ENCODE measurements around the gene ATRX. TPM values are rescaled to one million over a fixed set of nuclear protein-coding genes. Genes with fewer than 3 reads are reported as not detected.
"Not testable (repeated sequence)": the region's sequence is repeated elsewhere in the genome, so short reads cannot be mapped to it uniquely, and the experiment has no call there.

The ATRX gene
- total and polyA plus RNA-seq, 9 donors: 21.8 to 123 (median 94.0) TPM

GRCh38 chrX:77740376-77740905 lies 45.6 kb downstream of the ATRX start:
- 50 to 61% (median 52%) methylated on average over 3 of the region's 3 CpGs for WGBS, 3 donors
- DNase-seq: no peak
- Histone ChIP-seq H3K36me3 (no peaks in the 10 kb centered on the region), H3K4me1 (ENCODE audit: insufficient read depth) (peaks cover 4% of the 10 kb centered on the region), H3K4me3 (no peak overlapping the region), H3K9me3 (no peaks in the 10 kb centered on the region), H3K27ac (no peak overlapping the region), H3K27me3 (no peaks in the 10 kb centered on the region)
- intact Hi-C loops (cut with DNase I): no loop called here
- TF ChIP-seq CTCF (IDR thresholded peaks at IDR 0.05) (no peak), POLR2A (IDR thresholded peaks at IDR 0.05) (no peak), EP300 (IDR thresholded peaks at IDR 0.05) (no peak)

- no peaks in the 10 kb centered on the region for H3K27me3 ChIP-seq
- H3K4me3 ChIP-seq: no peak overlapping the region
- WGBS, 3 donors: 83 to 91% (median 91%) methylated on average over 3 of the region's 3 CpGs
- no peaks in the 10 kb centered on the region for H3K4me1 ChIP-seq (ENCODE audit: insufficient read depth)
- DNase-seq: no peak
- no peaks in the 10 kb centered on the region for H3K36me3 ChIP-seq
- TF ChIP-seq POLR2A (IDR thresholded peaks at IDR 0.05): no peak
- no peak for TF ChIP-seq CTCF (IDR thresholded peaks at IDR 0.05)
- TF ChIP-seq EP300 (IDR thresholded peaks at IDR 0.05): no peak
- no peak overlapping the region for H3K27ac ChIP-seq
- no peaks in the 10 kb centered on the region for H3K9me3 ChIP-seq
- intact Hi-C loops (cut with DNase I): no loop called here
Observed at GRCh38 chrX:77733342-77733741, 52.7 kb downstream of the ATRX start.

GRCh38 chrX:77731821-77732419 lies 54.1 kb downstream of the ATRX start:
- Histone ChIP-seq H3K27me3 (no peaks in the 10 kb centered on the region), H3K4me3 (no peak overlapping the region), H3K27ac (no peak overlapping the region), H3K4me1 (ENCODE audit: insufficient read depth) (no peaks in the 10 kb centered on the region), H3K9me3 (no peaks in the 10 kb centered on the region), H3K36me3 (no peaks in the 10 kb centered on the region)
- no peak for DNase-seq
- 74 to 76% (median 74%) methylated on average over 7 of the region's 7 CpGs for WGBS, 3 donors
- intact Hi-C loops (cut with DNase I): no loop called here
- TF ChIP-seq EP300 (IDR thresholded peaks at IDR 0.05): no peak
- TF ChIP-seq POLR2A (IDR thresholded peaks at IDR 0.05): no peak
- no peak for TF ChIP-seq CTCF (IDR thresholded peaks at IDR 0.05)

GRCh38 chrX:77726095-77726494 lies 59.9 kb downstream of the ATRX start:
- 92 to 100% (median 92%) methylated on average over 3 of the region's 3 CpGs for WGBS, 3 donors

GRCh38 chrX:77723681-77724080 lies 62.3 kb downstream of the ATRX start:
- WGBS, 3 donors: 78 to 83% (median 80%) methylated on average over 4 of the region's 4 CpGs

More at GRCh38 chrX:77726095-77726494, 59.9 kb downstream of the ATRX start:
- H3K9me3 ChIP-seq; H3K36me3 ChIP-seq; H3K27me3 ChIP-seq; H3K4me3 ChIP-seq; DNase-seq; intact Hi-C loops (cut with DNase I); H3K4me1 ChIP-seq (ENCODE audit: insufficient read depth); H3K27ac ChIP-seq: not testable (repeated sequence)

More at GRCh38 chrX:77723681-77724080, 62.3 kb downstream of the ATRX start:
- Histone ChIP-seq H3K4me3 (no peak overlapping the region), H3K36me3 (no peaks in the 10 kb centered on the region), H3K27me3 (no peaks in the 10 kb centered on the region), H3K27ac (no peak overlapping the region), H3K9me3 (no peaks in the 10 kb centered on the region), H3K4me1 (ENCODE audit: insufficient read depth) (no peaks in the 10 kb centered on the region)
- DNase-seq: no peak
- no peak for TF ChIP-seq CTCF (IDR thresholded peaks at IDR 0.05)
- no peak for TF ChIP-seq POLR2A (IDR thresholded peaks at IDR 0.05)
- TF ChIP-seq EP300 (IDR thresholded peaks at IDR 0.05): no peak
- intact Hi-C loops (cut with DNase I): no loop called here

Measured in ovary (tissue), 9 donors.